ENCODE data around the gene TMEM158. TPM values are rescaled to one million over a fixed set of nuclear protein-coding genes. Genes with fewer than 3 reads are reported as not detected.

The TMEM158 gene
- polyA plus RNA-seq, 2 donors = 1.7 to 5.6 TPM

GRCh38 chr3:45219694-45220093 lies 6.4 kb downstream of the TMEM158 start:
- H3K27me3 ChIP-seq (ENCODE audit: control insufficient read depth in 1 of 2, insufficient read depth in 2 of 2, low read length in 2 of 2) = peaks cover 0 to 8% of the 10 kb centered on the region in 2 donors

GRCh38 chr3:45218578-45219390 lies 7.3 kb downstream of the TMEM158 start:
- no peak overlapping the region for H3K27ac ChIP-seq (ENCODE audit: low read depth in 2 of 2, low read length in 1 of 2)
- H3K9me3 ChIP-seq (ENCODE audit: control insufficient read depth in 2 of 2, insufficient read depth in 1 of 2, low read depth in 1 of 2, low read length in 1 of 2) = no peaks in the 10 kb centered on the region
- WGBS, 2 donors = 46 to 52% methylated on average over 11 of the region's 11 CpGs
- H3K4me1 ChIP-seq (ENCODE audit: control insufficient read depth in 2 of 2, insufficient read depth in 2 of 2, low read length in 1 of 2) = no peaks in the 10 kb centered on the region
- peaks cover 0 to 8% of the 10 kb centered on the region in 2 donors for H3K27me3 ChIP-seq (ENCODE audit: control insufficient read depth in 1 of 2, insufficient read depth in 2 of 2, low read length in 2 of 2)
- no peaks in the 10 kb centered on the region for H3K36me3 ChIP-seq (ENCODE audit: control insufficient read depth in 2 of 2, insufficient read depth in 2 of 2, low read length in 1 of 2)
- H3K4me3 ChIP-seq (ENCODE audit: low read depth in 1 of 2, low read length in 2 of 2) = no peak overlapping the region

More at GRCh38 chr3:45219694-45220093, 6.4 kb downstream of the TMEM158 start:
- Histone ChIP-seq H3K4me3 (ENCODE audit: low read depth in 1 of 2, low read length in 2 of 2) (no peak overlapping the region), H3K9me3 (ENCODE audit: control insufficient read depth in 2 of 2, insufficient read depth in 1 of 2, low read depth in 1 of 2, low read length in 1 of 2) (no peaks in the 10 kb centered on the region), H3K4me1 (ENCODE audit: control insufficient read depth in 2 of 2, insufficient read depth in 2 of 2, low read length in 1 of 2) (peaks cover 0 to under 1% of the 10 kb centered on the region in 2 donors), H3K27ac (ENCODE audit: low read depth in 2 of 2, low read length in 1 of 2) (no peak overlapping the region), H3K36me3 (ENCODE audit: control insufficient read depth in 2 of 2, insufficient read depth in 2 of 2, low read length in 1 of 2) (no peaks in the 10 kb centered on the region)
- WGBS, 2 donors = 95 to 98% methylated on average over 8 of the region's 8 CpGs

GRCh38 chr3:45216021-45216609 lies 10.0 kb downstream of the TMEM158 start:
- WGBS, 2 donors = 77 to 83% methylated on average over 10 of the region's 10 CpGs
- no peaks in the 10 kb centered on the region for H3K27me3 ChIP-seq (ENCODE audit: control insufficient read depth in 1 of 2, insufficient read depth in 2 of 2, low read length in 2 of 2)
- H3K4me1 ChIP-seq (ENCODE audit: control insufficient read depth in 2 of 2, insufficient read depth in 2 of 2, low read length in 1 of 2) = no peaks in the 10 kb centered on the region

GRCh38 chr3:45215466-45215865 lies 10.6 kb downstream of the TMEM158 start:
- no peak overlapping the region for H3K27ac ChIP-seq (ENCODE audit: low read depth in 2 of 2, low read length in 1 of 2)
- no peaks in the 10 kb centered on the region for H3K27me3 ChIP-seq (ENCODE audit: control insufficient read depth in 1 of 2, insufficient read depth in 2 of 2, low read length in 2 of 2)
- H3K4me1 ChIP-seq (ENCODE audit: control insufficient read depth in 2 of 2, insufficient read depth in 2 of 2, low read length in 1 of 2) = no peaks in the 10 kb centered on the region
- H3K36me3 ChIP-seq (ENCODE audit: control insufficient read depth in 2 of 2, insufficient read depth in 2 of 2, low read length in 1 of 2) = no peaks in the 10 kb centered on the region
- WGBS, 2 donors = 76 to 87% methylated on average over 4 of the region's 4 CpGs
- no peaks in the 10 kb centered on the region for H3K9me3 ChIP-seq (ENCODE audit: control insufficient read depth in 2 of 2, insufficient read depth in 1 of 2, low read depth in 1 of 2, low read length in 1 of 2)
- H3K4me3 ChIP-seq (ENCODE audit: low read depth in 1 of 2, low read length in 2 of 2) = no peak overlapping the region

More at GRCh38 chr3:45216021-45216609, 10.0 kb downstream of the TMEM158 start:
- Histone ChIP-seq H3K4me3 (ENCODE audit: low read depth in 1 of 2, low read length in 2 of 2) (no peak overlapping the region), H3K36me3 (ENCODE audit: control insufficient read depth in 2 of 2, insufficient read depth in 2 of 2, low read length in 1 of 2) (no peaks in the 10 kb centered on the region), H3K27ac (ENCODE audit: low read depth in 2 of 2, low read length in 1 of 2) (no peak overlapping the region), H3K9me3 (ENCODE audit: control insufficient read depth in 2 of 2, insufficient read depth in 1 of 2, low read depth in 1 of 2, low read length in 1 of 2) (no peaks in the 10 kb centered on the region)

- Histone ChIP-seq H3K27ac (ENCODE audit: low read depth in 2 of 2, low read length in 1 of 2) (no peak overlapping the region), H3K27me3 (ENCODE audit: control insufficient read depth in 1 of 2, insufficient read depth in 2 of 2, low read length in 2 of 2) (no peaks in the 10 kb centered on the region), H3K9me3 (ENCODE audit: control insufficient read depth in 2 of 2, insufficient read depth in 1 of 2, low read depth in 1 of 2, low read length in 1 of 2) (no peaks in the 10 kb centered on the region), H3K4me1 (ENCODE audit: control insufficient read depth in 2 of 2, insufficient read depth in 2 of 2, low read length in 1 of 2) (no peaks in the 10 kb centered on the region), H3K36me3 (ENCODE audit: control insufficient read depth in 2 of 2, insufficient read depth in 2 of 2, low read length in 1 of 2) (no peaks in the 10 kb centered on the region), H3K4me3 (ENCODE audit: low read depth in 1 of 2, low read length in 2 of 2) (no peak overlapping the region)
- 51% methylated on average over 10 of the region's 10 CpGs for WGBS, 2 donors
Measured at GRCh38 chr3:45214061-45214680, 11.9 kb downstream of the TMEM158 start.

- Histone ChIP-seq H3K27ac (ENCODE audit: low read depth in 2 of 2, low read length in 1 of 2) (no peak overlapping the region), H3K27me3 (ENCODE audit: control insufficient read depth in 1 of 2, insufficient read depth in 2 of 2, low read length in 2 of 2) (no peaks in the 10 kb centered on the region), H3K4me3 (ENCODE audit: low read depth in 1 of 2, low read length in 2 of 2) (no peak overlapping the region), H3K4me1 (ENCODE audit: control insufficient read depth in 2 of 2, insufficient read depth in 2 of 2, low read length in 1 of 2) (no peaks in the 10 kb centered on the region), H3K9me3 (ENCODE audit: control insufficient read depth in 2 of 2, insufficient read depth in 1 of 2, low read depth in 1 of 2, low read length in 1 of 2) (no peaks in the 10 kb centered on the region), H3K36me3 (ENCODE audit: control insufficient read depth in 2 of 2, insufficient read depth in 2 of 2, low read length in 1 of 2) (no peaks in the 10 kb centered on the region)
- WGBS, 2 donors = 78 to 81% methylated on average over 10 of the region's 10 CpGs
Measured at GRCh38 chr3:45212095-45212468, 14.0 kb downstream of the TMEM158 start.

- Histone ChIP-seq H3K9me3 (ENCODE audit: control insufficient read depth in 2 of 2, insufficient read depth in 1 of 2, low read depth in 1 of 2, low read length in 1 of 2) (no peaks in the 10 kb centered on the region), H3K4me3 (ENCODE audit: low read depth in 1 of 2, low read length in 2 of 2) (no peak overlapping the region), H3K4me1 (ENCODE audit: control insufficient read depth in 2 of 2, insufficient read depth in 2 of 2, low read length in 1 of 2) (no peaks in the 10 kb centered on the region), H3K36me3 (ENCODE audit: control insufficient read depth in 2 of 2, insufficient read depth in 2 of 2, low read length in 1 of 2) (no peaks in the 10 kb centered on the region), H3K27ac (ENCODE audit: low read depth in 2 of 2, low read length in 1 of 2) (no peak overlapping the region), H3K27me3 (ENCODE audit: control insufficient read depth in 1 of 2, insufficient read depth in 2 of 2, low read length in 2 of 2) (no peaks in the 10 kb centered on the region)
- WGBS, 2 donors = 47 to 55% methylated on average over 11 of the region's 11 CpGs
Measured at GRCh38 chr3:45211466-45212094, 14.5 kb downstream of the TMEM158 start.

GRCh38 chr3:45210308-45211041 lies 15.6 kb downstream of the TMEM158 start:
- 14 to 17% methylated on average over 14 of the region's 14 CpGs for WGBS, 2 donors
- H3K4me1 ChIP-seq (ENCODE audit: control insufficient read depth in 2 of 2, insufficient read depth in 2 of 2, low read length in 1 of 2) = no peaks in the 10 kb centered on the region

GRCh38 chr3:45209526-45209925 lies 16.6 kb downstream of the TMEM158 start:
- Histone ChIP-seq H3K36me3 (ENCODE audit: control insufficient read depth in 2 of 2, insufficient read depth in 2 of 2, low read length in 1 of 2) (no peaks in the 10 kb centered on the region), H3K27me3 (ENCODE audit: control insufficient read depth in 1 of 2, insufficient read depth in 2 of 2, low read length in 2 of 2) (no peaks in the 10 kb centered on the region), H3K9me3 (ENCODE audit: control insufficient read depth in 2 of 2, insufficient read depth in 1 of 2, low read depth in 1 of 2, low read length in 1 of 2) (no peaks in the 10 kb centered on the region), H3K4me1 (ENCODE audit: control insufficient read depth in 2 of 2, insufficient read depth in 2 of 2, low read length in 1 of 2) (no peaks in the 10 kb centered on the region), H3K27ac (ENCODE audit: low read depth in 2 of 2, low read length in 1 of 2) (no peak overlapping the region), H3K4me3 (ENCODE audit: low read depth in 1 of 2, low read length in 2 of 2) (no peak overlapping the region)
- WGBS, 2 donors = 70 to 73% methylated on average over 3 of the region's 3 CpGs

More at GRCh38 chr3:45210308-45211041, 15.6 kb downstream of the TMEM158 start:
- Histone ChIP-seq H3K4me3 (ENCODE audit: low read depth in 1 of 2, low read length in 2 of 2) (no peak overlapping the region), H3K27ac (ENCODE audit: low read depth in 2 of 2, low read length in 1 of 2) (peak overlapping the region in 1 of 2 donors; percentile 8), H3K36me3 (ENCODE audit: control insufficient read depth in 2 of 2, insufficient read depth in 2 of 2, low read length in 1 of 2) (no peaks in the 10 kb centered on the region), H3K9me3 (ENCODE audit: control insufficient read depth in 2 of 2, insufficient read depth in 1 of 2, low read depth in 1 of 2, low read length in 1 of 2) (no peaks in the 10 kb centered on the region), H3K27me3 (ENCODE audit: control insufficient read depth in 1 of 2, insufficient read depth in 2 of 2, low read length in 2 of 2) (no peaks in the 10 kb centered on the region)
